SK-N-SH (cell line): ENCODE data around the gene SAE1. TPM values are rescaled to one million over a fixed set of nuclear protein-coding genes. Genes with fewer than 3 reads are reported as not detected.

Experiments
- CTCF ChIA-PET: fragments of 300-600, 350-600 bp; formaldehyde crosslinking; extraction: SDS; loops from one replicate; lab custom pipeline; 2021; lab: Yijun Ruan, JAX
- POLR2A ChIA-PET: fragments of 350-600 bp; sonication (Branson Sonifier 250); formaldehyde crosslinking; extraction: SDS; loops from one replicate; lab custom pipeline; 2020; ENCODE audit warnings: antibody characterized with exemption, inconsistent platforms; lab: Yijun Ruan, JAX
- DNase-seq: peaks from one replicate; pipeline ENCODE4 v3.0.0; 2012
- H2AFZ ChIP-seq: fragments of 200-600 bp; sonication (generic); 2 replicates; pipeline ENCODE4 v1.8.1; 2016; ENCODE audit warnings: antibody characterized with exemption, mild to moderate bottlenecking, low read depth
- H3F3A ChIP-seq: fragments of 200-600 bp; sonication (generic); replicated peaks from 2 replicates; pipeline ENCODE3; 2016; ENCODE audit warnings: antibody characterized with exemption, mild to moderate bottlenecking; ENCODE audit not compliant: insufficient read depth
- H3K27ac ChIP-seq, 2 experiments: fragments of 200-500 bp in 1 of 2; fragments of 200-600 bp in 1 of 2; sonication (Bioruptor generic) in 1 of 2; sonication (generic), shearing (Covaris generic) in 1 of 2; 2 replicates each; pipeline versions ENCODE4 v1.5.1 to v1.6.1; 2014 to 2016; ENCODE audit warnings: low read depth in 2 of 2, inconsistent platforms in 1 of 2, low read length in 1 of 2, mild to moderate bottlenecking in 1 of 2, mixed read lengths in 1 of 2
- H3K27me3 ChIP-seq: fragments of 200-600 bp; sonication (generic), shearing (Covaris generic); 2 replicates; pipeline ENCODE4 v1.6.1; 2016; ENCODE audit warnings: mixed run types; ENCODE audit not compliant: insufficient read depth
- H3K36me3 ChIP-seq, 2 experiments: fragments of 200-500 bp in 1 of 2; fragments of 200-600 bp in 1 of 2; sonication (Bioruptor generic) in 1 of 2; sonication (generic) in 1 of 2; replicated peaks in 1 of 2; 2 replicates each; pipeline versions ENCODE3 to v1.5.1; 2014 to 2016; ENCODE audit warnings: low read length in 1 of 2, mild to moderate bottlenecking in 1 of 2; ENCODE audit not compliant: insufficient read depth in 2 of 2, control insufficient read depth in 1 of 2
- H3K4me1 ChIP-seq, 2 experiments: fragments of 200-500 bp in 1 of 2; fragments of 200-600 bp in 1 of 2; sonication (Bioruptor generic) in 1 of 2; sonication (generic), shearing (Covaris generic) in 1 of 2; 2 replicates each; pipeline versions ENCODE4 v1.5.1 to v1.6.1; 2014 to 2016; ENCODE audit warnings: low read depth in 1 of 2, low read length in 1 of 2, mixed run types in 1 of 2; ENCODE audit not compliant: insufficient read depth in 2 of 2, control insufficient read depth in 1 of 2
- H3K4me2 ChIP-seq: fragments of 200-600 bp; sonication (generic), shearing (Covaris generic); 2 replicates; pipeline ENCODE4 v1.6.1; 2017; ENCODE audit warnings: mixed run types
- H3K4me3 ChIP-seq, 2 experiments: fragments of 200-500 bp in 1 of 2; fragments of 200-600 bp in 1 of 2; sonication (Bioruptor generic) in 1 of 2; sonication (generic), shearing (Covaris generic) in 1 of 2; 2 replicates each; pipeline versions ENCODE4 v1.5.1 to v1.8.1; 2014 to 2016; ENCODE audit warnings: low read depth in 2 of 2, inconsistent platforms in 1 of 2, low read length in 1 of 2, mild to moderate bottlenecking in 1 of 2, mixed read lengths in 1 of 2, moderate library complexity in 1 of 2
- H3K79me2 ChIP-seq: fragments of 200-600 bp; sonication (generic); 2 replicates; pipeline ENCODE4 v1.8.1; 2017; ENCODE audit warnings: mild to moderate bottlenecking; ENCODE audit not compliant: insufficient read depth
- H3K9ac ChIP-seq: fragments of 200-600 bp; sonication (generic); 2 replicates; pipeline ENCODE4 v1.6.1; 2017; ENCODE audit warnings: mixed run types
- H3K9me2 ChIP-seq: fragments of 200-600 bp; sonication (generic); 2 replicates; pipeline ENCODE4 v1.6.1; 2017; ENCODE audit warnings: mixed run types
- H3K9me3 ChIP-seq: fragments of 200-600 bp; sonication (generic); 2 replicates; pipeline ENCODE4 v1.6.1; 2017; ENCODE audit warnings: mixed run types, mild to moderate bottlenecking, moderate library complexity
- H4K20me1 ChIP-seq: fragments of 200-600 bp; sonication (generic); 2 replicates; pipeline ENCODE4 v1.6.1; 2017; ENCODE audit warnings: mild to moderate bottlenecking, mixed run types; ENCODE audit not compliant: insufficient read depth
- CHD2 ChIP-seq: fragments of 150-350 bp; IDR thresholded peaks from 2 replicates; pipeline ENCODE4 v1.6.1; 2018; ENCODE audit warnings: low read length; ENCODE audit not compliant: partially characterized antibody
- CTCF ChIP-seq: fragments of 200-600 bp; sonication (generic); IDR thresholded peaks from 2 replicates; pipeline ENCODE4 v1.6.1; 2017; ENCODE audit warnings: antibody characterized with exemption, mild to moderate bottlenecking, moderate library complexity
- FOXM1 ChIP-seq: IDR thresholded peaks from 2 replicates; pipeline ENCODE4 v1.4.0; 2012; ENCODE audit warnings: low read depth, mild to moderate bottlenecking
- IRF3 ChIP-seq: fragments of 150-350 bp; IDR thresholded peaks from 2 replicates; pipeline ENCODE4 v1.6.1; 2016; ENCODE audit warnings: mild to moderate bottlenecking, low read depth, low read length
- JUND ChIP-seq: IDR thresholded peaks from 2 replicates; pipeline ENCODE4 v1.4.0; 2012
- NFIC ChIP-seq: IDR thresholded peaks from 2 replicates; pipeline ENCODE4 v1.4.0; 2012; ENCODE audit warnings: borderline replicate concordance
- NRF1 ChIP-seq: IDR thresholded peaks from 2 replicates; pipeline ENCODE4 v1.6.1; 2012; ENCODE audit warnings: low read depth, mild to moderate bottlenecking, low read length
- RCOR1 ChIP-seq: fragments of 150-350 bp; IDR thresholded peaks from 2 replicates; pipeline ENCODE4 v1.6.1; 2017; ENCODE audit warnings: antibody characterized with exemption, low read length
- REST ChIP-seq: IDR thresholded peaks from 2 replicates; pipeline ENCODE4 v1.6.1; 2012; ENCODE audit warnings: mild to moderate bottlenecking, low read depth, low read length, moderate library complexity
- RXRA ChIP-seq: IDR thresholded peaks from 2 replicates; pipeline ENCODE4 v1.4.0; 2012; ENCODE audit warnings: low read depth, mild to moderate bottlenecking, borderline replicate concordance
- SIN3A ChIP-seq: IDR thresholded peaks from 2 replicates; pipeline ENCODE4 v1.6.1; 2012; ENCODE audit warnings: low read depth, mild to moderate bottlenecking, low read length, moderate library complexity, borderline replicate concordance
- TAF1 ChIP-seq: IDR thresholded peaks from 2 replicates; pipeline ENCODE4 v1.6.1; 2012; ENCODE audit warnings: low read depth, mild to moderate bottlenecking, low read length, moderate library complexity, borderline replicate concordance
- WGBS: methylation state at CpG from one replicate; pipeline ENCODE4 v1.1.6; 2017; ENCODE audit warnings: low lambda C conversion rate; 5-methylcytosine and 5-hydroxymethylcytosine counted together
- polyA plus RNA-seq, 3 experiments: library from polyadenylated mRNA; depleted of rRNA; stranded (reverse); fragments of >200 nt; gene quantifications; 2 replicates each; pipeline ENCODE4 v1.2.3, GENCODE V29; 2012
- TF ChIP-seq, protein P1 (sequence below): IDR thresholded peaks from 2 replicates; pipeline ENCODE4 v1.4.0; 2012; ENCODE audit warnings: low read depth, borderline replicate concordance

Gene SAE1
- polyA plus RNA-seq, 1 of the 3 experiments (the other 2 are of a cell fraction) = 123 TPM

- Histone ChIP-seq H2AFZ (no peak overlapping the region), H3K27ac (no peak overlapping the region; a peak in 1 of 4 replicates), H3K79me2 (peaks cover 7% of the 10 kb centered on the region), H4K20me1 (no peaks in the 10 kb centered on the region), H3K36me3 (peaks cover 31 to 51% of the 10 kb centered on the region in 2 experiments), H3K27me3 (no peaks in the 10 kb centered on the region), H3K4me3 (no peak overlapping the region), H3K9me2 (no peaks in the 10 kb centered on the region), H3K9me3 (no peaks in the 10 kb centered on the region), H3K4me2 (no peak overlapping the region), H3K9ac (no peak overlapping the region), H3K4me1 (no peaks in the 10 kb centered on the region), H3F3A (peaks cover 9% of the 10 kb centered on the region)
- 88% methylated on average over 3 of the region's 3 CpGs for WGBS
- TF ChIP-seq REST (no peak), FOXM1 (no peak), CHD2 (no peak), JUND (no peak), CTCF (no peak), RCOR1 (no peak), IRF3 (no peak), NRF1 (no peak), NFIC (no peak), TAF1 (no peak), SIN3A (no peak), RXRA (no peak)
- TF ChIP-seq, protein P1, sequence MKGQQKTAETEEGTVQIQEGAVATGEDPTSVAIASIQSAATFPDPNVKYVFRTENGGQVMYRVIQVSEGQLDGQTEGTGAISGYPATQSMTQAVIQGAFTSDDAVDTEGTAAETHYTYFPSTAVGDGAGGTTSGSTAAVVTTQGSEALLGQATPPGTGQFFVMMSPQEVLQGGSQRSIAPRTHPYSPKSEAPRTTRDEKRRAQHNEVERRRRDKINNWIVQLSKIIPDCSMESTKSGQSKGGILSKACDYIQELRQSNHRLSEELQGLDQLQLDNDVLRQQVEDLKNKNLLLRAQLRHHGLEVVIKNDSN = no peak
- DNase-seq = no peak
- POLR2A ChIA-PET = no interaction called here
- CTCF ChIA-PET = no interaction called here
Measured at GRCh38 chr19:47203254-47203653, 72.6 kb downstream of the SAE1 start.
